Esophagus squamous epithelium (tissue), 5 donors: Measurements from ENCODE around the gene TMEM168. TPM values are rescaled to one million over a fixed set of nuclear protein-coding genes. Genes with fewer than 3 reads are reported as not detected.
"Not testable (repeated sequence)": the region's sequence is repeated elsewhere in the genome, so short reads cannot be mapped to it uniquely, and the experiment has no call there.

Experiments used
- DNase-seq: peaks from one replicate; lab custom pipeline; 2025; lab: John Stamatoyannopoulos, UW
- H3K27ac ChIP-seq, 4 donors: fragments of 200-600 bp; sonication (generic); one replicate each; pipeline ENCODE4 v1.5.1; 2016 to 2019; ENCODE audit warnings: mild to moderate bottlenecking in 1 of 4
- H3K27me3 ChIP-seq, 4 donors: fragments of 200-600 bp; sonication (generic); 1 replicate in 3 of 4; 2 replicates in 1 of 4; pipeline versions ENCODE4 v1.5.1 to v1.6.0; 2017 to 2021; ENCODE audit warnings: antibody characterized with exemption in 1 of 4
- H3K36me3 ChIP-seq, 3 donors: fragments of 200-600 bp; sonication (generic); one replicate each; pipeline ENCODE4 v1.5.1; 2016 to 2019
- H3K4me1 ChIP-seq, 3 donors: fragments of 200-600 bp; sonication (generic); one replicate each; pipeline ENCODE4 v1.5.1; 2017 to 2019
- H3K4me3 ChIP-seq, 4 donors: fragments of 200-600 bp; sonication (generic); 1 replicate in 3 of 4; 2 replicates in 1 of 4; pipeline ENCODE4 v1.5.1; 2016 to 2019; ENCODE audit warnings: mild to moderate bottlenecking in 2 of 4, moderate library complexity in 1 of 4
- H3K9me3 ChIP-seq, 3 donors: fragments of 200-600 bp; sonication (generic); one replicate each; pipeline ENCODE4 v1.5.1; 2016 to 2019
- CTCF ChIP-seq, 6 experiments: fragments of 450-650 bp in 4 of 6; fragments of 200-600 bp in 2 of 6; sonication (generic) in 2 of 6; IDR thresholded peaks; one replicate each; pipeline ENCODE4 v1.5.1; 2016 to 2019; ENCODE audit warnings: antibody characterized with exemption in 6 of 6, mild to moderate bottlenecking in 4 of 6, moderate library complexity in 4 of 6
- POLR2A ChIP-seq, 4 donors: fragments of 450-650 bp; IDR thresholded peaks; one replicate each; pipeline ENCODE4 v1.6.1; 2017; ENCODE audit warnings: antibody characterized with exemption in 4 of 4, mild to moderate bottlenecking in 4 of 4, moderate library complexity in 3 of 4
- WGBS, 2 donors: methylation state at CpG; one replicate each; pipeline ENCODE4 v1.1.5; 2018; 5-methylcytosine and 5-hydroxymethylcytosine counted together
- intact Hi-C: fragments of 100-400 bp; cut with DNase I; formaldehyde crosslinking; loops from one replicate; pipeline ENCODE4 v1.15.0; 2022
- total RNA-seq, 4 donors: library from RNA; depleted of rRNA; stranded (reverse); fragments of >200 nt; gene quantifications; one replicate each; pipeline ENCODE4 v1.1.0, GENCODE V29; 2016
- donor health status: DM: yes; HTN: yes; CAD: no.

The TMEM168 gene, protein sequence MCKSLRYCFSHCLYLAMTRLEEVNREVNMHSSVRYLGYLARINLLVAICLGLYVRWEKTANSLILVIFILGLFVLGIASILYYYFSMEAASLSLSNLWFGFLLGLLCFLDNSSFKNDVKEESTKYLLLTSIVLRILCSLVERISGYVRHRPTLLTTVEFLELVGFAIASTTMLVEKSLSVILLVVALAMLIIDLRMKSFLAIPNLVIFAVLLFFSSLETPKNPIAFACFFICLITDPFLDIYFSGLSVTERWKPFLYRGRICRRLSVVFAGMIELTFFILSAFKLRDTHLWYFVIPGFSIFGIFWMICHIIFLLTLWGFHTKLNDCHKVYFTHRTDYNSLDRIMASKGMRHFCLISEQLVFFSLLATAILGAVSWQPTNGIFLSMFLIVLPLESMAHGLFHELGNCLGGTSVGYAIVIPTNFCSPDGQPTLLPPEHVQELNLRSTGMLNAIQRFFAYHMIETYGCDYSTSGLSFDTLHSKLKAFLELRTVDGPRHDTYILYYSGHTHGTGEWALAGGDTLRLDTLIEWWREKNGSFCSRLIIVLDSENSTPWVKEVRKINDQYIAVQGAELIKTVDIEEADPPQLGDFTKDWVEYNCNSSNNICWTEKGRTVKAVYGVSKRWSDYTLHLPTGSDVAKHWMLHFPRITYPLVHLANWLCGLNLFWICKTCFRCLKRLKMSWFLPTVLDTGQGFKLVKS
- total RNA-seq: 10 to 100 TPM; 16.5 to 32.6 (median 21.6) TPM

DNA sequence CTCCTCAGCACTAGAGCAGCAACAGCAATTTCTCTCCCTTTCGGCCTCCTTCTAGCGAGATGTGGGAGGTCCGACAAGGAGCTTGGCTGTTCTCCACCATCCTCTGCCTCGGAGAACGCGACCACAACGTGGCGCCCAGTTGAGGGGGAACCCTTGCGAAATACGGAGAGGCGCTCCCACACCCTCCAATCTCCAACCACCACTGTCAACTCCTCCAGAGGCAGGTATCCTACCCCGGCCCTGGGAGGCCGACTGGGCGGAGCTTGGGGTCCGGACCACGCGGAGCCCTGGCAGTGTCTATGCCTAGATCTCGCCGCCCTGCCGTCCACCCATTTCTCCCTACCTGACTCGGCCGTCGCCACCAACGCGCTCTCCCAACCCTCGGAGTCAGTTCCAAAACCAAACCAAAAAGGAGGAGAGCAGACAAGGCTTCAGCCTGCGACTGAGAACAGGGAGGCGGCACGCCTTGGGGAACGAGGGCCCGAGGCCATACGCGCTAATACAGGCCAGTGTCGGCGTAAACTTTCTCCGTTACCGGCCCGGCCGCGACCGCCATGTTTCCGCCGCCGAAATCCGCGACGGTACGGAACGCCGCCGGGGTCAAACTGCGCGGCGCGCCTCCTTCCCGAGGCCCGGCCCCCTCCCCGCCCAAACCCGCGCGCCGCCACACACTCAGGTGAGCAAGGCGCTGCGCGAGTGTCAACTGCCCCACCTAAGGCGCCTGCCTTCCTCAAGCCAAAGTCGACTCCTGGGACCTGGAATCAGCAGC is at the start of gene TMEM168:
Gene TMEM168 (minus strand): TSS at position 577 of the 769 bp plus-strand sequence. CDS start 5,568 bp downstream, outside the sequence.
- no peak for DNase-seq
- peak within 1 kb of the TSS; percentile 91 to 96 (median 93) for H3K27ac ChIP-seq
- H3K4me1 ChIP-seq: peaks cover 7 to 42% (median 14%) of the 10 kb centered on the region in 3 donors
- intact Hi-C loops: no loop called here
- no peaks in the 10 kb centered on the region for H3K27me3 ChIP-seq
- 0 to 3% methylated on average over 7 of the region's 67 CpGs for WGBS, 2 donors
- H3K9me3 ChIP-seq: no peaks in the 10 kb centered on the region
- no peaks in the 10 kb centered on the region for H3K36me3 ChIP-seq
- TF ChIP-seq CTCF (IDR thresholded peaks at IDR 0.05) (no peak), POLR2A (IDR thresholded peaks at IDR 0.05) (peak in 1 of 4 donors; percentile 66)
- H3K4me3 ChIP-seq: peak within 1 kb of the TSS; percentile 66 to 90 (median 80)

DNA sequence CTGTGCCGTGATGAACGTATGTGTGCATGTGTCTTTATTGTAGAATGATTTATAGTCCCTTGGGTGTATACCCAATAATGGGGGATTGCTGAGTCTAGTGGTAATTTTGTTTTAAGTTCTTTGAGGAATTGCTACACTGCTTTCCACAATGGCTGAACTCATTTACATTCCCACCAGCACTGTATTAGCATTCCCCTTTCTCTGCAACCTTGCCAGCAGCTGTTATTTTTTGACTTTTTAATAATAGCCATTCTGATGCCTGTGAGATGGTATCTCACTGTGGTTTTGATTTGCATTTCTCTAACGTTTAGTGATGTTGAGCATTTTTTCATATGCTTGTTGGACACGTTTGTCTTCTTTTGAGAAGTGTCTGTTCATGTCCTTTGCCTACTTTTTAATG is 45.7 kb upstream of the TMEM168 start:
- H3K4me1 ChIP-seq, DNase-seq, H3K9me3 ChIP-seq, H3K4me3 ChIP-seq, H3K27ac ChIP-seq, H3K27me3 ChIP-seq, intact Hi-C loops: not testable (repeated sequence)
- 80 to 82% methylated on average over 4 of the region's 4 CpGs for WGBS, 2 donors
- H3K36me3 ChIP-seq: peaks cover 0 to 20% (median 0%) of the 10 kb centered on the region in 3 donors

GRCh38 chr7:112833082-112833481 is 42.9 kb upstream of the TMEM168 start:
- H3K4me3 ChIP-seq: no peak overlapping the region
- 88 to 90% methylated on average over 3 of the region's 3 CpGs for WGBS, 2 donors
- H3K27ac ChIP-seq: no peak overlapping the region
- DNase-seq: no peak
- TF ChIP-seq CTCF (IDR thresholded peaks at IDR 0.05) (no peak), POLR2A (IDR thresholded peaks at IDR 0.05) (no peak)
- intact Hi-C loops: no loop called here
- peaks cover 0 to 49% (median 0%) of the 10 kb centered on the region in 3 donors for H3K36me3 ChIP-seq
- peaks cover 0 to 16% (median 0%) of the 10 kb centered on the region in 3 donors for H3K9me3 ChIP-seq
- no peaks in the 10 kb centered on the region for H3K27me3 ChIP-seq
- H3K4me1 ChIP-seq: no peaks in the 10 kb centered on the region

DNA sequence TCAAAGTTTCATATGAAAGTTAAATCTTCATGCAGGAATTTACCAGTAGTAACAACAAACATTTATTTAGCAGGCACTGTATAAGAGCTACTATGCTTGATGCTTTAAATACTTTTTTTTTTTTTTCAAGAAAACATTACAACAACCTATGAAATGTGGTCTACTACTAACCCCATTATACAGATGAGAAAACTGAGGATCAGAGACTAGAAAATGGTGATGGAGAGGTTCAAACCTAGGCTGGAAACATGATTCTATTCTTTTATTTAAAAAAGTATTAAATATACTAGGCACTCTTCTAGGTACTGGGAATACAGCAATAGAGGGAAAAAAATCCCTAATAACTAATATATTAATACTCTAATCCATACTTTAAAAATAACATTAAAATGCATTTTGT is 40.6 kb upstream of the TMEM168 start:
- Histone ChIP-seq H3K9me3 (peaks cover 0 to 16% (median 0%) of the 10 kb centered on the region in 3 donors), H3K4me3 (no peak overlapping the region), H3K36me3 (peaks cover 0 to 56% (median 0%) of the 10 kb centered on the region in 3 donors), H3K27ac (no peak overlapping the region), H3K4me1 (no peaks in the 10 kb centered on the region), H3K27me3 (no peaks in the 10 kb centered on the region)
- TF ChIP-seq POLR2A (IDR thresholded peaks at IDR 0.05): no peak
- TF ChIP-seq CTCF (IDR thresholded peaks at IDR 0.05): no peak
- no peak for DNase-seq
- intact Hi-C loops: no loop called here

- Histone ChIP-seq H3K27me3 (no peaks in the 10 kb centered on the region), H3K36me3 (peaks cover 0 to 66% (median 0%) of the 10 kb centered on the region in 3 donors), H3K4me1 (no peaks in the 10 kb centered on the region), H3K9me3 (peaks cover 0 to 16% (median 0%) of the 10 kb centered on the region in 3 donors), H3K4me3 (no peak overlapping the region), H3K27ac (no peak overlapping the region)
- TF ChIP-seq POLR2A (IDR thresholded peaks at IDR 0.05) (no peak), CTCF (IDR thresholded peaks at IDR 0.05) (no peak)
- intact Hi-C loops: no loop called here
- DNase-seq: no peak
- 85 to 95% methylated on average over 1 of the region's 1 CpG for WGBS, 2 donors
Observed at GRCh38 chr7:112828696-112829095, 38.5 kb upstream of the TMEM168 start.
